Liver (tissue), 9 donors: ENCODE measurements around the gene ZNRF2. TPM values are rescaled to one million over a fixed set of nuclear protein-coding genes. Genes with fewer than 3 reads are reported as not detected.

Source experiments
- DNase-seq: peaks from one replicate; pipeline ENCODE4 v3.0.0-alpha.2; 2017; ENCODE audit warnings: low spot score
- H3K27ac ChIP-seq, 2 donors: one replicate each; pipeline ENCODE4 v1.7.0; 2013; ENCODE audit warnings: inconsistent platforms in 2 of 2, low read length in 2 of 2, control low read depth in 1 of 2, low read depth in 1 of 2, mild to moderate bottlenecking in 1 of 2
- H3K27me3 ChIP-seq, 4 donors: one replicate each; pipeline versions ENCODE4 v1.6.1 to v1.7.0; 2013; ENCODE audit warnings: low read length in 3 of 4, inconsistent platforms in 1 of 4, mild to moderate bottlenecking in 1 of 4, moderate library complexity in 1 of 4; ENCODE audit not compliant: control insufficient read depth in 4 of 4, insufficient read depth in 4 of 4
- H3K36me3 ChIP-seq, 4 donors: one replicate each; pipeline versions ENCODE4 v1.6.1 to v1.7.0; 2013; ENCODE audit warnings: low read length in 3 of 4, mild to moderate bottlenecking in 3 of 4, low read depth in 1 of 4, moderate library complexity in 1 of 4; ENCODE audit not compliant: control insufficient read depth in 4 of 4, insufficient read depth in 3 of 4
- H3K4me1 ChIP-seq, 4 donors: one replicate each; pipeline versions ENCODE4 v1.6.1 to v1.7.0; 2013; ENCODE audit warnings: low read length in 3 of 4, mild to moderate bottlenecking in 3 of 4, moderate library complexity in 1 of 4; ENCODE audit not compliant: control insufficient read depth in 4 of 4, insufficient read depth in 4 of 4
- H3K4me3 ChIP-seq, 3 donors: one replicate each; pipeline versions ENCODE4 v1.6.1 to v1.7.0; 2013; ENCODE audit warnings: low read length in 3 of 3, control low read depth in 1 of 3, low read depth in 1 of 3, mild to moderate bottlenecking in 1 of 3
- H3K9ac ChIP-seq, 2 donors: one replicate each; pipeline ENCODE4 v1.7.0; 2013; ENCODE audit warnings: low read length in 2 of 2, mild to moderate bottlenecking in 2 of 2, moderate library complexity in 2 of 2, control low read depth in 1 of 2, low read depth in 1 of 2
- H3K9me3 ChIP-seq, 4 donors: one replicate each; pipeline versions ENCODE4 v1.6.1 to v1.7.0; 2013; ENCODE audit warnings: low read length in 3 of 4; ENCODE audit not compliant: control insufficient read depth in 4 of 4
- CTCF ChIP-seq: fragments of 150-350 bp; IDR thresholded peaks from 2 replicates; pipeline ENCODE4 v1.5.1; 2017; ENCODE audit warnings: improper control_type of control experiment, low read depth, low read length; ENCODE audit not compliant: missing input control
- FOXA1 ChIP-seq: IDR thresholded peaks from 2 replicates; pipeline ENCODE4 v1.6.1; 2016; ENCODE audit warnings: antibody characterized with exemption
- FOXA2 ChIP-seq: IDR thresholded peaks from 2 replicates; pipeline ENCODE4 v1.6.1; 2016; ENCODE audit warnings: antibody characterized with exemption
- GABPA ChIP-seq, 2 donors: IDR thresholded peaks in 1 of 2; conservative IDR thresholded peaks in 1 of 2; 2 replicates each; pipeline ENCODE4 v1.6.1; 2016; ENCODE audit warnings: antibody characterized with exemption in 2 of 2, mild to moderate bottlenecking in 1 of 2, moderate library complexity in 1 of 2
- HNF4A ChIP-seq, 2 donors: conservative IDR thresholded peaks; 2 replicates each; pipeline ENCODE4 v1.6.1; 2016; ENCODE audit warnings: antibody characterized with exemption in 2 of 2, mild to moderate bottlenecking in 2 of 2
- JUND ChIP-seq, 2 donors: IDR thresholded peaks; 2 replicates each; pipeline ENCODE4 v1.6.1; 2016; ENCODE audit warnings: antibody characterized with exemption in 2 of 2
- NR2F2 ChIP-seq: IDR thresholded peaks from 2 replicates; pipeline ENCODE4 v1.6.1; 2016; ENCODE audit warnings: antibody characterized with exemption
- RAD21 ChIP-seq, 2 donors: IDR thresholded peaks; 2 replicates each; pipeline ENCODE4 v1.6.1; 2016; ENCODE audit warnings: antibody characterized with exemption in 2 of 2, mild to moderate bottlenecking in 2 of 2
- RXRA ChIP-seq, 2 donors: IDR thresholded peaks; 2 replicates each; pipeline ENCODE4 v1.6.1; 2017 to 2018; ENCODE audit warnings: antibody characterized with exemption in 2 of 2, mild to moderate bottlenecking in 1 of 2
- SP1 ChIP-seq: IDR thresholded peaks from 2 replicates; pipeline ENCODE4 v1.6.1; 2018; ENCODE audit warnings: antibody characterized with exemption, mild to moderate bottlenecking
- TAF1 ChIP-seq: conservative IDR thresholded peaks from 2 replicates; pipeline ENCODE4 v1.6.1; 2016; ENCODE audit warnings: antibody characterized with exemption, mild to moderate bottlenecking
- YY1 ChIP-seq: IDR thresholded peaks from 2 replicates; pipeline ENCODE4 v1.6.1; 2016; ENCODE audit warnings: antibody characterized with exemption, mild to moderate bottlenecking
- ZBTB33 ChIP-seq: IDR thresholded peaks from 2 replicates; pipeline ENCODE4 v1.6.1; 2016; ENCODE audit warnings: antibody characterized with exemption
- WGBS: extraction: QIAGEN DNeasy Blood & Tissue Kit; methylation state at CpG from one replicate; pipeline ENCODE4 v1.1.7; 2013; 5-methylcytosine and 5-hydroxymethylcytosine counted together
- polyA plus RNA-seq, 2 donors: library from polyadenylated mRNA; stranded (reverse) in 1 of 2; unstranded in 1 of 2; fragments of 200-250 nt in 1 of 2; fragments of >200 nt in 1 of 2; fragmentation: Nextera tagmentation in 1 of 2; extraction: Ambion mirVana in 1 of 2; gene quantifications; one replicate each; pipeline versions ENCODE4 v1.2.1 to v1.2.3, GENCODE V29; 2013 to 2015
- total RNA-seq, 2 donors: library from RNA; depleted of rRNA; stranded (reverse); fragments of >200 nt; gene quantifications; one replicate each; pipeline ENCODE4 v1.2.3, GENCODE V29; 2014
- TF ChIP-seq, protein P1 (sequence below): IDR thresholded peaks from 2 replicates; pipeline ENCODE4 v1.6.1; 2016; ENCODE audit warnings: antibody characterized with exemption
- TF ChIP-seq, protein P2 (sequence below): IDR thresholded peaks from 2 replicates; pipeline ENCODE4 v1.6.1; 2016; ENCODE audit warnings: antibody characterized with exemption, mild to moderate bottlenecking
- donor health status: healthy.
- donor health status: healthy.
- donor health status: healthy.
- donor health status: healthy.
- donor health status: healthy.

The ZNRF2 gene
- total and polyA plus RNA-seq, 4 donors = 6.9 to 30.0 (median 12.7) TPM

DNA sequence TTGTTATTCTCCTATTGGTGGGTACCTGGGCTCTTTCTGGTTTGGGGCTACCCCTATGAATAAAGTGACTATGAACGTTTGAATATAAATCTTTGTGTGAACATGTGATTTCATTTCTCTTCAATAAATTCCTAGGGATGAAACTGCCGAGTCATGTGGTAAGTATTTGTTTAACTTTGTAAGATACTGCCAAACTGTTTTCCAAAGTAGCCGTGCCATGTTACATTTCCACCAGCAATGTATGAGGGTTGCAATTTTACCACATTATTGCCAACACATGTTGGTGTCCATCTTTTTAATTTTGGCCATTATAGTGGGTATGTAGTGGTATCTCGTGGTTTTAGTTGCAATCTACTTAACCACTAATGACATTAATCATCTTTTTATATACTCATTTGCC lies 94.7 kb downstream of the ZNRF2 start:
- no peaks in the 10 kb centered on the region for H3K9me3 ChIP-seq
- WGBS = 45% methylated on average over 4 of the region's 4 CpGs
- DNase-seq = no peak

DNA sequence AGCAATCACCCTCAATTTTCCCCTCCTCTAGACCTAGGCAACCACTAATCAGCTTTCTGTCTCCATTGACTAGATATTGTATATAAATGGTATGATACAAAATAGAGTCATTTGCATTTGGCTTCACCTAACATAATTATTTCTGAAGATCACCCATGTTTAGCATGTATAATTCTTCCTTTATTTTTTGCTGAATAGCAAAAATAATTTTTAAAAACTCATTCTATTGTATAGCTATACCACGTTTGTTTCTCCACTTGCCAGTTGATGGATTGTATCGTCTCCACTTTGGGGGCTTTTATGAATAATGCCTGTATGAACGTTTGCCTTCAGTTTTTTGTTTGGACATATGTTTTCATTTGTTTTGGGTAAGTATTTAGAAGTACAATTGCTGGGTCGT lies 95.3 kb downstream of the ZNRF2 start:
- H3K9ac ChIP-seq = no peak overlapping the region
- DNase-seq = no peak
- H3K9me3 ChIP-seq = no peaks in the 10 kb centered on the region
- no peaks in the 10 kb centered on the region for H3K27me3 ChIP-seq
- TF ChIP-seq, protein P1, sequence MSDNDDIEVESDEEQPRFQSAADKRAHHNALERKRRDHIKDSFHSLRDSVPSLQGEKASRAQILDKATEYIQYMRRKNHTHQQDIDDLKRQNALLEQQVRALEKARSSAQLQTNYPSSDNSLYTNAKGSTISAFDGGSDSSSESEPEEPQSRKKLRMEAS = no peak
- TF ChIP-seq CTCF = no peak
- no peak for TF ChIP-seq JUND (IDR thresholded peaks at IDR 0.05)
- TF ChIP-seq RAD21 (IDR thresholded peaks at IDR 0.05) = no peak
- H3K27ac ChIP-seq = no peak overlapping the region
- no peaks in the 10 kb centered on the region for H3K36me3 ChIP-seq
- peaks cover 2 to 15% (median 6%) of the 10 kb centered on the region in 4 donors for H3K4me1 ChIP-seq
- H3K4me3 ChIP-seq = no peak overlapping the region
- WGBS = 91% methylated on average over 4 of the region's 4 CpGs

More for the DNA sequence above, 94.7 kb downstream of the ZNRF2 start:
- Histone ChIP-seq H3K4me1 (peaks cover 2 to 15% (median 6%) of the 10 kb centered on the region in 4 donors), H3K4me3 (no peak overlapping the region), H3K9ac (no peak overlapping the region), H3K27me3 (no peaks in the 10 kb centered on the region), H3K27ac (no peak overlapping the region), H3K36me3 (no peaks in the 10 kb centered on the region)
- TF ChIP-seq ZBTB33 = no peak
- no peak for TF ChIP-seq CTCF

DNA sequence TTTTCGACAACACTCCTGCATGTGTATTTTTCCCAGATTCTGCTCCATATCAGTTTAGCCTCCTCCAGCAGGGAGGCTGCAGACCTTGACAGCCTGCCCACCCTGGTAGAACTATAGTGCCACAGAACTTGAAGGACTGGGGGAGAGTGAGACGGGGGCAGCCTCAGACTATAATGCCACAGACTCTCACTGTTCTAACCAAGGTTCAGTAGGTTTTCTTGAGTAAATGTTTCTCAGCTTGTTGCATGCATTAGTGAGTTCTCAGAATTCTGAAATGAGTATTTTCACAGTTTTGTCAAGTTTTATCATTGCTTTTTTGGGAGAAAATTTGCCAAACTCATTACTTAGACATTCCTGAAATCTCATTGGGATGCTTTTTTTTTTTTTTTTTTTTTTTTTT lies 95.9 kb downstream of the ZNRF2 start:
- Histone ChIP-seq H3K9me3 (no peaks in the 10 kb centered on the region), H3K27me3 (no peaks in the 10 kb centered on the region), H3K27ac (no peak overlapping the region), H3K4me1 (peaks cover 2 to 15% (median 6%) of the 10 kb centered on the region in 4 donors), H3K9ac (no peak overlapping the region), H3K4me3 (no peak overlapping the region), H3K36me3 (no peaks in the 10 kb centered on the region)
- WGBS = 96% methylated on average over 2 of the region's 2 CpGs
- no peak for DNase-seq
- TF ChIP-seq, protein P2, sequence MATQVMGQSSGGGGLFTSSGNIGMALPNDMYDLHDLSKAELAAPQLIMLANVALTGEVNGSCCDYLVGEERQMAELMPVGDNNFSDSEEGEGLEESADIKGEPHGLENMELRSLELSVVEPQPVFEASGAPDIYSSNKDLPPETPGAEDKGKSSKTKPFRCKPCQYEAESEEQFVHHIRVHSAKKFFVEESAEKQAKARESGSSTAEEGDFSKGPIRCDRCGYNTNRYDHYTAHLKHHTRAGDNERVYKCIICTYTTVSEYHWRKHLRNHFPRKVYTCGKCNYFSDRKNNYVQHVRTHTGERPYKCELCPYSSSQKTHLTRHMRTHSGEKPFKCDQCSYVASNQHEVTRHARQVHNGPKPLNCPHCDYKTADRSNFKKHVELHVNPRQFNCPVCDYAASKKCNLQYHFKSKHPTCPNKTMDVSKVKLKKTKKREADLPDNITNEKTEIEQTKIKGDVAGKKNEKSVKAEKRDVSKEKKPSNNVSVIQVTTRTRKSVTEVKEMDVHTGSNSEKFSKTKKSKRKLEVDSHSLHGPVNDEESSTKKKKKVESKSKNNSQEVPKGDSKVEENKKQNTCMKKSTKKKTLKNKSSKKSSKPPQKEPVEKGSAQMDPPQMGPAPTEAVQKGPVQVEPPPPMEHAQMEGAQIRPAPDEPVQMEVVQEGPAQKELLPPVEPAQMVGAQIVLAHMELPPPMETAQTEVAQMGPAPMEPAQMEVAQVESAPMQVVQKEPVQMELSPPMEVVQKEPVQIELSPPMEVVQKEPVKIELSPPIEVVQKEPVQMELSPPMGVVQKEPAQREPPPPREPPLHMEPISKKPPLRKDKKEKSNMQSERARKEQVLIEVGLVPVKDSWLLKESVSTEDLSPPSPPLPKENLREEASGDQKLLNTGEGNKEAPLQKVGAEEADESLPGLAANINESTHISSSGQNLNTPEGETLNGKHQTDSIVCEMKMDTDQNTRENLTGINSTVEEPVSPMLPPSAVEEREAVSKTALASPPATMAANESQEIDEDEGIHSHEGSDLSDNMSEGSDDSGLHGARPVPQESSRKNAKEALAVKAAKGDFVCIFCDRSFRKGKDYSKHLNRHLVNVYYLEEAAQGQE = no peak
- TF ChIP-seq HNF4A (conservative IDR thresholded peaks at IDR 0.05) = no peak
- TF ChIP-seq, protein P1 = no peak
- no peak for TF ChIP-seq FOXA1
- TF ChIP-seq TAF1 = no peak
- TF ChIP-seq RXRA (IDR thresholded peaks at IDR 0.05) = no peak
- TF ChIP-seq RAD21 (IDR thresholded peaks at IDR 0.05) = no peak
- TF ChIP-seq NR2F2 = no peak
- no peak for TF ChIP-seq FOXA2
- no peak for TF ChIP-seq JUND (IDR thresholded peaks at IDR 0.05)
- TF ChIP-seq GABPA (IDR thresholded peaks at IDR 0.05 in 1 of 2, conservative IDR thresholded peaks at IDR 0.05 in 1 of 2) = no peak
- no peak for TF ChIP-seq CTCF
- no peak for TF ChIP-seq SP1
- TF ChIP-seq YY1 = no peak
